ENCODE results near the gene RCVRN. TPM values are rescaled to one million over a fixed set of nuclear protein-coding genes. Genes with fewer than 3 reads are reported as not detected.

Gene RCVRN
- total RNA-seq, 1 donor = not detected

- TF ChIP-seq, protein P1, sequence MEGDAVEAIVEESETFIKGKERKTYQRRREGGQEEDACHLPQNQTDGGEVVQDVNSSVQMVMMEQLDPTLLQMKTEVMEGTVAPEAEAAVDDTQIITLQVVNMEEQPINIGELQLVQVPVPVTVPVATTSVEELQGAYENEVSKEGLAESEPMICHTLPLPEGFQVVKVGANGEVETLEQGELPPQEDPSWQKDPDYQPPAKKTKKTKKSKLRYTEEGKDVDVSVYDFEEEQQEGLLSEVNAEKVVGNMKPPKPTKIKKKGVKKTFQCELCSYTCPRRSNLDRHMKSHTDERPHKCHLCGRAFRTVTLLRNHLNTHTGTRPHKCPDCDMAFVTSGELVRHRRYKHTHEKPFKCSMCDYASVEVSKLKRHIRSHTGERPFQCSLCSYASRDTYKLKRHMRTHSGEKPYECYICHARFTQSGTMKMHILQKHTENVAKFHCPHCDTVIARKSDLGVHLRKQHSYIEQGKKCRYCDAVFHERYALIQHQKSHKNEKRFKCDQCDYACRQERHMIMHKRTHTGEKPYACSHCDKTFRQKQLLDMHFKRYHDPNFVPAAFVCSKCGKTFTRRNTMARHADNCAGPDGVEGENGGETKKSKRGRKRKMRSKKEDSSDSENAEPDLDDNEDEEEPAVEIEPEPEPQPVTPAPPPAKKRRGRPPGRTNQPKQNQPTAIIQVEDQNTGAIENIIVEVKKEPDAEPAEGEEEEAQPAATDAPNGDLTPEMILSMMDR (IDR thresholded peaks at IDR 0.05; ENCODE audit: extremely low read depth, low read depth, low read length) = no peak
- no peak overlapping the region for H3K27ac ChIP-seq (ENCODE audit: low read depth, low read length)
- no peaks in the 10 kb centered on the region for H3K4me1 ChIP-seq (ENCODE audit: insufficient read depth, low read length)
- no peaks in the 10 kb centered on the region for H3K36me3 ChIP-seq (ENCODE audit: insufficient read depth, low read length)
- DNase-seq (ENCODE audit: insufficient read length, low spot score, missing footprints) = no peak
- no peaks in the 10 kb centered on the region for H3K27me3 ChIP-seq (ENCODE audit: insufficient read depth, low read length)
- no peak overlapping the region for H2AFZ ChIP-seq (ENCODE audit: low read length)
- H4K20me1 ChIP-seq (ENCODE audit: insufficient read depth, low read length) = no peaks in the 10 kb centered on the region
- no peak overlapping the region for H3K4me2 ChIP-seq (ENCODE audit: insufficient read depth, low read length)
- H3K4me3 ChIP-seq (ENCODE audit: insufficient read depth, low read length) = no peak overlapping the region
- no peaks in the 10 kb centered on the region for H3K9me3 ChIP-seq (ENCODE audit: low read depth, low read length)
- H3K79me2 ChIP-seq (ENCODE audit: insufficient read depth, low read length) = no peaks in the 10 kb centered on the region
Measured at GRCh38 chr17:9865586-9865985, 39.5 kb downstream of the RCVRN start.

DNA sequence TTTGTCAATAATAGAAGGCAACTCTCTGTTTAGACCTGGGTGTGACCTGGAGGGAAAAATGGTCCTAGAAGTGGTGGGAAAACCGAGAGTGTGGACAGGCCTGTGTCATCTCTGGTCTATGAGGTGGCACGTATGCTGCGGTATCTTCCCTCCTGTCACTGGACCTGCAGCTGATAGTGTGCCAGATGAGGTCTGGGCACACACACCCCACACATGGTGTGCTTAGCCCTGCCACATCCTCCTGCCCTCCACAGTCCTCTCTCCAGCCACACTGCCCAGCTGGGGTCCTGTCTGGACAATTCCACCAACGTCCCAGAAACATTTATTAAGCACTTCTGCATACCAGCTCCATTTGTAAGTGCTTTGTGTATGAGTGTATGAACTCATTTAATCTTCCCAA lies 42.1 kb downstream of the RCVRN start:
- no peaks in the 10 kb centered on the region for H3K27me3 ChIP-seq (ENCODE audit: insufficient read depth, low read length)
- no peak for DNase-seq (ENCODE audit: insufficient read length, low spot score, missing footprints)
- H3K9me3 ChIP-seq (ENCODE audit: low read depth, low read length) = no peaks in the 10 kb centered on the region
- no peaks in the 10 kb centered on the region for H4K20me1 ChIP-seq (ENCODE audit: insufficient read depth, low read length)
- no peaks in the 10 kb centered on the region for H3K79me2 ChIP-seq (ENCODE audit: insufficient read depth, low read length)
- no peaks in the 10 kb centered on the region for H3K4me1 ChIP-seq (ENCODE audit: insufficient read depth, low read length)
- no peak overlapping the region for H3K4me3 ChIP-seq (ENCODE audit: insufficient read depth, low read length)
- TF ChIP-seq, protein P1 (IDR thresholded peaks at IDR 0.05; ENCODE audit: extremely low read depth, low read depth, low read length) = no peak
- no peak overlapping the region for H3K4me2 ChIP-seq (ENCODE audit: insufficient read depth, low read length)
- no peak overlapping the region for H2AFZ ChIP-seq (ENCODE audit: low read length)
- H3K27ac ChIP-seq (ENCODE audit: low read depth, low read length) = no peak overlapping the region
- H3K36me3 ChIP-seq (ENCODE audit: insufficient read depth, low read length) = no peaks in the 10 kb centered on the region

- Histone ChIP-seq H4K20me1 (ENCODE audit: insufficient read depth, low read length) (no peaks in the 10 kb centered on the region), H3K4me2 (ENCODE audit: insufficient read depth, low read length) (no peak overlapping the region), H3K27me3 (ENCODE audit: insufficient read depth, low read length) (no peaks in the 10 kb centered on the region), H3K27ac (ENCODE audit: low read depth, low read length) (no peak overlapping the region), H3K4me1 (ENCODE audit: insufficient read depth, low read length) (no peaks in the 10 kb centered on the region), H2AFZ (ENCODE audit: low read length) (no peak overlapping the region), H3K36me3 (ENCODE audit: insufficient read depth, low read length) (no peaks in the 10 kb centered on the region), H3K4me3 (ENCODE audit: insufficient read depth, low read length) (no peak overlapping the region), H3K79me2 (ENCODE audit: insufficient read depth, low read length) (no peaks in the 10 kb centered on the region), H3K9me3 (ENCODE audit: low read depth, low read length) (no peaks in the 10 kb centered on the region)
- no peak for DNase-seq (ENCODE audit: insufficient read length, low spot score, missing footprints)
- TF ChIP-seq, protein P1 (IDR thresholded peaks at IDR 0.05; ENCODE audit: extremely low read depth, low read depth, low read length) = no peak
Measured at GRCh38 chr17:9862220-9862619, 42.9 kb downstream of the RCVRN start.

GRCh38 chr17:9860851-9861250 lies 44.2 kb downstream of the RCVRN start:
- Histone ChIP-seq H3K4me2 (ENCODE audit: insufficient read depth, low read length) (no peak overlapping the region), H3K9me3 (ENCODE audit: low read depth, low read length) (no peaks in the 10 kb centered on the region), H3K79me2 (ENCODE audit: insufficient read depth, low read length) (no peaks in the 10 kb centered on the region), H3K4me1 (ENCODE audit: insufficient read depth, low read length) (no peaks in the 10 kb centered on the region), H3K27me3 (ENCODE audit: insufficient read depth, low read length) (no peaks in the 10 kb centered on the region), H3K4me3 (ENCODE audit: insufficient read depth, low read length) (no peak overlapping the region), H2AFZ (ENCODE audit: low read length) (no peak overlapping the region), H3K36me3 (ENCODE audit: insufficient read depth, low read length) (no peaks in the 10 kb centered on the region), H3K27ac (ENCODE audit: low read depth, low read length) (no peak overlapping the region), H4K20me1 (ENCODE audit: insufficient read depth, low read length) (no peaks in the 10 kb centered on the region)
- TF ChIP-seq, protein P1 (IDR thresholded peaks at IDR 0.05; ENCODE audit: extremely low read depth, low read depth, low read length) = no peak
- no peak for DNase-seq (ENCODE audit: insufficient read length, low spot score, missing footprints)
